Subcutaneous abdominal adipose tissue (tissue), 5 donors: Measurements from ENCODE around the gene SLC39A8.

Source experiments
- H3K27ac ChIP-seq: one replicate; pipeline ENCODE4 v1.7.0; 2013; ENCODE audit warnings: low read depth, mild to moderate bottlenecking, inconsistent platforms, low read length, moderate library complexity
- H3K27me3 ChIP-seq, 5 donors: one replicate each; pipeline ENCODE4 v1.7.0; 2013; ENCODE audit warnings: low read length in 5 of 5, inconsistent platforms in 1 of 5; ENCODE audit not compliant: control insufficient read depth in 5 of 5, insufficient read depth in 4 of 5
- H3K36me3 ChIP-seq, 5 donors: one replicate each; pipeline ENCODE4 v1.7.0; 2013; ENCODE audit warnings: low read length in 5 of 5; ENCODE audit not compliant: control insufficient read depth in 5 of 5, insufficient read depth in 5 of 5
- H3K4me1 ChIP-seq, 5 donors: one replicate each; pipeline ENCODE4 v1.7.0; 2013; ENCODE audit warnings: low read length in 5 of 5, mild to moderate bottlenecking in 3 of 5, moderate library complexity in 1 of 5; ENCODE audit not compliant: control insufficient read depth in 5 of 5, insufficient read depth in 5 of 5
- H3K4me3 ChIP-seq, 5 donors: one replicate each; pipeline ENCODE4 v1.7.0; 2013; ENCODE audit warnings: low read length in 5 of 5, low read depth in 1 of 5
- H3K9ac ChIP-seq, 5 donors: one replicate each; pipeline ENCODE4 v1.7.0; 2013; ENCODE audit warnings: low read length in 5 of 5, mild to moderate bottlenecking in 4 of 5, moderate library complexity in 3 of 5
- H3K9me3 ChIP-seq, 5 donors: one replicate each; pipeline ENCODE4 v1.7.0; 2013; ENCODE audit warnings: low read length in 5 of 5; ENCODE audit not compliant: control insufficient read depth in 5 of 5
- donor health status: healthy.
- donor health status: healthy.
- donor health status: healthy.
- donor health status: healthy.
- donor health status: healthy.

The SLC39A8 gene

DNA sequence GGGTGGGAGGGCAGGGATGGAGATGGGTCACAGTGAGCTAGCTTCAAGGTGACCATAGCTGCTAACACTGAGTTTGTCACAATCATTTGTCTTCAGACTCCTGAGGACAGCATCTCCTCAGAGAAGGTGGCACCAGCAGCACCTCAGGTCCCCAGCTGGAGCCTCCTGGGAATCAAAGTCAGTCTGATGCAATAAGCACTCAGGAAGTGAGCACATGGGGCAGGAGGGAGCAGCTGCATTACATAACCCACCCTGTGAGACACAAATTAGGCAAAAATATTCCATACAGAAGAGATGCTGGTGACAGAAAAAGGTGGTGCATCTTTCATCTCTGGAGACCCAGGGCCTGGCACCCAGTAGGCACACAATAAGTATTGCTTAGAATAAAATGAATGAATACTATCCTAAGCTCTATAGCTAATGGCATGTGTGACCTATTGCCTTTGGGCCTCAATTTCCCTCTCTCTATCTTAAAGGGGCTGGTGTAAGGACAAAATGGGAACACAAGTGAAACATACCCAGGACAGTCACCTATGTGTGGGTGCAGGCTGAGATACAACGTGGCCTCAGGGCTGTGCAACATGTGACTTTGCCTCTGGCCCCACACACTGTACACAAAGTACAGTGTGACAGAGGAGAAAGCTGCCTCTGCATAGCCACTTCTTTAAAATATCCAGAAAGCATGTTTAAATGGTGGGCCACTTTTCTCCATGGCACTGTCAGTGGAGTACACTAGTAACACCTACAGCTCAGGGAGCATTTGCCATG is 37.1 kb downstream of the SLC39A8 start:
- Histone ChIP-seq H3K27me3 (no peaks in the 10 kb centered on the region), H3K4me3 (no peak overlapping the region), H3K9ac (no peak overlapping the region), H3K36me3 (no peaks in the 10 kb centered on the region), H3K9me3 (no peaks in the 10 kb centered on the region), H3K4me1 (peaks cover 0 to 3% (median 0%) of the 10 kb centered on the region in 5 donors), H3K27ac (no peak overlapping the region)

- no peaks in the 10 kb centered on the region for H3K9me3 ChIP-seq
- H3K36me3 ChIP-seq = no peaks in the 10 kb centered on the region
- H3K4me1 ChIP-seq = peaks cover 0 to 9% (median 0%) of the 10 kb centered on the region in 5 donors
- H3K4me3 ChIP-seq = no peak overlapping the region
- no peak overlapping the region for H3K9ac ChIP-seq
- no peaks in the 10 kb centered on the region for H3K27me3 ChIP-seq
- H3K27ac ChIP-seq = no peak overlapping the region
These were observed 39.6 kb downstream of the SLC39A8 start for GRCh38 chr4:102305666-102306065.

DNA sequence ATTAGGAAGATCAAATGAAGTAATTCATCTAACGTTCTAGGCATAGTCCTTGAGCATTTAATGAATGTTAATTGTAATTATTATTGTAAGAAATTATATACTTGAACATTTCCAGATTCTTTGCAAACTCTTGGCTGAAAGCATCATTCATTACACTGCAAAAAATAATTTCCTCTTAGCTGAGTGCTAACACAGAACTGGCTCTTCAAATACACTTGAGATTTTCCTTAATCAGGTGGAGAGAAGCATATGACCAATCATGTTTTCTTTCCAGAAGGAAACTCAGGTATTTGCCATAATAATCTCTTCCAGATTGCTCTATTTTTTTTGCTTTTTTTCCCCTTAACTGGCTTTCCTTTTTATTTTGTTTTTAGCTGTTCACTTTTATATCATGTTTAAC is 42.5 kb downstream of the SLC39A8 start:
- no peak overlapping the region for H3K9ac ChIP-seq
- no peaks in the 10 kb centered on the region for H3K27me3 ChIP-seq
- no peak overlapping the region for H3K4me3 ChIP-seq
- peaks cover 0 to 9% (median 0%) of the 10 kb centered on the region in 5 donors for H3K4me1 ChIP-seq
- no peaks in the 10 kb centered on the region for H3K9me3 ChIP-seq
- no peak overlapping the region for H3K27ac ChIP-seq
- no peaks in the 10 kb centered on the region for H3K36me3 ChIP-seq

DNA sequence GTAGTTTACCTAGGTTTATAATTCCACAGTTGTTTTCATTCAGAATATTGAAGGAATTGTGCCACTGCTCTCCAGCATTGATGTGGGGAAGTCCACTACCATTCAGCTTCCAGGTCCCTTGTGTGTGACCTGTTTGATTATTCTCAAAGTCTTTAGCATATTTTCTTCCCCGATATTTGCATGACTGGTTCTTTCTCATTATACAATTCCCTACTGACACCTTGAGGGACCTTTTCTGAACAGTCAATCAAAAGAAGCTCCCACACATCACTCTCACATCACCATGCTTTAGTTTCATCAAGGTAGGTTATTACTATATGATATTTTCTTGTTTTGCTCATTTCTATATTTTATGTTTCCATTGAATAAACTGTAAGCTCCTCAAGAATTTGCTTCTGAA is 44.1 kb downstream of the SLC39A8 start:
- no peak overlapping the region for H3K27ac ChIP-seq
- H3K27me3 ChIP-seq = no peaks in the 10 kb centered on the region
- H3K4me1 ChIP-seq = peaks cover 0 to 5% (median 0%) of the 10 kb centered on the region in 5 donors
- no peak overlapping the region for H3K4me3 ChIP-seq
- H3K36me3 ChIP-seq = no peaks in the 10 kb centered on the region
- no peaks in the 10 kb centered on the region for H3K9me3 ChIP-seq
- no peak overlapping the region for H3K9ac ChIP-seq

- H3K36me3 ChIP-seq = no peaks in the 10 kb centered on the region
- H3K4me3 ChIP-seq = no peak overlapping the region
- no peak overlapping the region for H3K27ac ChIP-seq
- H3K9ac ChIP-seq = no peak overlapping the region
- H3K4me1 ChIP-seq = peaks cover 0 to 5% (median 0%) of the 10 kb centered on the region in 5 donors
- H3K9me3 ChIP-seq = no peaks in the 10 kb centered on the region
- no peaks in the 10 kb centered on the region for H3K27me3 ChIP-seq
These were observed 45.8 kb downstream of the SLC39A8 start for GRCh38 chr4:102299354-102300107.

DNA sequence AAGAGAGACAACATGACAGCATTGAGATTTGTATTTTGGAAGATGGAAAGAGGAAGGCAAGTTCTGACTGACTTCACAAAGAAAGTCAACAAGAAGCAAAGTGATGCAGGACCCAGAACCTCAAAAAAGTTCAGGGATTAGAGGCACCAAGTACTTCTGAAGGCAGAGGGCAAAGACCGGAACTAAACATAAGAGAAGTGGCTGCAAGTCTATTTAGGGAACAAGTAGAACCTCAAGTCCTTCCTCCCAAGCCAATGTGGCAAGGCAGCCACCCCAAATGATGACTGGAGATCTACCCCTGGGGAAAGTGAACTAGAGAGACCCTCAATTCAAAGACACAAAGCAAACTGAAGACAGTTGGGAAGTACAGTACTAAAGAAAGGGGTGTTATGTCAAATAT is 46.6 kb downstream of the SLC39A8 start:
- no peak overlapping the region for H3K4me3 ChIP-seq
- no peaks in the 10 kb centered on the region for H3K27me3 ChIP-seq
- no peaks in the 10 kb centered on the region for H3K9me3 ChIP-seq
- H3K9ac ChIP-seq = no peak overlapping the region
- no peaks in the 10 kb centered on the region for H3K36me3 ChIP-seq
- H3K27ac ChIP-seq = no peak overlapping the region
- peaks cover 0 to 5% (median 0%) of the 10 kb centered on the region in 5 donors for H3K4me1 ChIP-seq

DNA sequence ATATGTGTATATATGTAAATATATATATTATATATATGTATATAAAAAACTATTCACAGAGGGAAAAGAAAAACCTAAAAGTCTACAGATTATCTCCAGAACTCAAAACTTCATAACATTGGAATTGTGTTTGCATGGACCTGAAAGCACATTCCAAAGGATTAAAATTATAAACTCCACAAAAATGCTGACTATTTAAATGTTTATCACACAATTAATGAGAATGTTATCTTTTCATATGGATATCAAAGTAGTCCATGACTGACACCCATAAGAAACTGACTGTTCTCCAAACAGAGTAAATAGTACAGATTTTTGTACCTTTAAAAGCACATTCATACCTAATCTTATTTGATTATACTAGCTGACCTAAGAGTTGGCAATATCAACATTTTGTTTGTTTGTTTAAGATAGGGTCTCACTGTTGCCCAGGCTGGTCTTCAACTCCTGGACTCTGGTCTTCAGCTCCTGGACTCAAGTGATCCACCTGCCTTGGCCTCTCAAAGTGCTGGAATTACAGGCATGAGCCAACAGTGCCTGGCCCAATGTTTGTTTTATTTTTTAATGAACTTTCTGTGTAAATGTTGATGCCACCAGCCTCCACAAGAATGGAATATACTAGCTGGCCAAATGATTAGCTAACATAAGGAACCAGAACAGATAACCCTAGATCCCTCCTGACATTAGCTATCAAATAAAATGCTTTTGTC is 50.0 kb downstream of the SLC39A8 start:
- H3K4me3 ChIP-seq = no peak overlapping the region
- no peaks in the 10 kb centered on the region for H3K9me3 ChIP-seq
- H3K36me3 ChIP-seq = no peaks in the 10 kb centered on the region
- H3K4me1 ChIP-seq = no peaks in the 10 kb centered on the region
- H3K27ac ChIP-seq = no peak overlapping the region
- no peak overlapping the region for H3K9ac ChIP-seq
- H3K27me3 ChIP-seq = no peaks in the 10 kb centered on the region

- no peaks in the 10 kb centered on the region for H3K27me3 ChIP-seq
- no peaks in the 10 kb centered on the region for H3K4me1 ChIP-seq
- no peak overlapping the region for H3K4me3 ChIP-seq
- no peaks in the 10 kb centered on the region for H3K36me3 ChIP-seq
- H3K9me3 ChIP-seq = peaks cover 0 to 2% (median 0%) of the 10 kb centered on the region in 5 donors
- no peak overlapping the region for H3K9ac ChIP-seq
- H3K27ac ChIP-seq = no peak overlapping the region
These were observed 56.8 kb downstream of the SLC39A8 start for GRCh38 chr4:102288497-102288896.

- Histone ChIP-seq H3K9ac (no peak overlapping the region), H3K4me1 (no peaks in the 10 kb centered on the region), H3K4me3 (no peak overlapping the region), H3K36me3 (no peaks in the 10 kb centered on the region), H3K9me3 (peaks cover 0 to 2% (median 0%) of the 10 kb centered on the region in 5 donors), H3K27ac (no peak overlapping the region), H3K27me3 (no peaks in the 10 kb centered on the region)
These were observed 59.5 kb downstream of the SLC39A8 start for GRCh38 chr4:102285831-102286230.
